HG03159 (cell line): Measurements from ENCODE around the gene GLDC.

Experiments used
- ATAC-seq: cut with Tn5 transposase; IDR thresholded peaks from one replicate; pipeline ENCODE4 v1.9.1; 2021; ENCODE audit warnings: mild to moderate bottlenecking, moderate library complexity; ENCODE audit not compliant: unreplicated experiment

The GLDC gene

DNA sequence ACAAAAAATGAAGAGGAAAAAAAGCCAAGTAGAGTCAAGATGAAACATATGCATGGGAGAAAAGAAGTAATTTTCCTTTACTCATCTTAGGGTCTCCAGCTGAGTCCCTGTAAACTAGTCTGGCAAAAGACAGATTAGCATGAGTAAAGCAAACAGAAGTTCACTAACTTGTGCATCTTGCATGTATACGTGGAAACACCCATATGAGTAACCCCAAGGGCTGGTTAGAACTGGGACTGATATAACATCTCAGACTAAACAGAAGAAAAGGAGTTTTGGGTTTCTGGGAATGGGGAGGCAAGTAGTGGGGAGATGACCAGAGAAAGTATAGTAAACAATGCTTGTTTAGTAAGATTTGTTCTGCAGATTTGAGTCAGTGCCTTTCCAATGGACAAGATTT lies 20.1 kb upstream of the GLDC start:
- ATAC-seq, result no peak

DNA sequence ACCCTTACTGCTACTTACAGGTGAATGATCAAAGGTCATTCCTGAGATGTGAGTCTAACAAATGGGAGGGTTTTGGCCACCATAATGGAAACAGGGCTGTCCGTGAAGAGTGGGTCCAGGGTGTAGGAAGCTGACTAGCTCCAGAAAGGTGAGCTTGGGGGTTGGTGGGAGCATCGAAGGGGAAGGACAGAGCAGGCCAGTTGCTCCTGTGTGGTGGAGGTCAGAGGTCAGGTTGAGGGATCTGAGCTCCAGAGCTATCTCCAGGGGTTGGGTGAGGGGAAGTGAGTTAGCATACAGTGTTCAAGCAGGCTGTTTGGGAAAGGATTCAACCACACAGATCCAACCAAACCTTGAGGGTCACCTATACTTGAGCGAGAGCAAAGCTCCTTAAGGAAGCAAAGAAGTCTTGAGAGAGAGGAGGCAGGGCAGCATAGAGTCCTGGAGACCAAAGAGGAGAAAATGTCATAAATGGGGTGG lies 18.7 kb upstream of the GLDC start:
- no peak for ATAC-seq

DNA sequence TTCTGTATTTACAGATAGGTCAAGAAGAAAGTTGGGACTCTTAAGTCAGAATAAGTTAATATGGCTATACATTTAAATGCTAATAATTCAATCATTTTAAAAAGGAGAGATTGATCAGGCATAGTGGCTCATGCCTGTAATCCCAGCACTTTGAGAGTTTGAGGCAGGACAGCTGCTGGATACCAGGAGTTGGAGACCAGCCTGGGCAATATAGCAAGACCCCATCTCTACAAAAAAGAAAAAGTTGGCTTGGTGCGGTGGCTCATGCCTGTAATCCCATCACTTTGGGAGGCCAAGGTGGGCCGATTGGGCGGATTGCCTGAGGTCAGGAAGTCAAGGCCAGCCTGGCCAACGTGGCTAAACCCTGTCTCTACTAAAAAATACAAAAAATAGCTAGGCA lies 15.0 kb upstream of the GLDC start:
- no peak for ATAC-seq

DNA sequence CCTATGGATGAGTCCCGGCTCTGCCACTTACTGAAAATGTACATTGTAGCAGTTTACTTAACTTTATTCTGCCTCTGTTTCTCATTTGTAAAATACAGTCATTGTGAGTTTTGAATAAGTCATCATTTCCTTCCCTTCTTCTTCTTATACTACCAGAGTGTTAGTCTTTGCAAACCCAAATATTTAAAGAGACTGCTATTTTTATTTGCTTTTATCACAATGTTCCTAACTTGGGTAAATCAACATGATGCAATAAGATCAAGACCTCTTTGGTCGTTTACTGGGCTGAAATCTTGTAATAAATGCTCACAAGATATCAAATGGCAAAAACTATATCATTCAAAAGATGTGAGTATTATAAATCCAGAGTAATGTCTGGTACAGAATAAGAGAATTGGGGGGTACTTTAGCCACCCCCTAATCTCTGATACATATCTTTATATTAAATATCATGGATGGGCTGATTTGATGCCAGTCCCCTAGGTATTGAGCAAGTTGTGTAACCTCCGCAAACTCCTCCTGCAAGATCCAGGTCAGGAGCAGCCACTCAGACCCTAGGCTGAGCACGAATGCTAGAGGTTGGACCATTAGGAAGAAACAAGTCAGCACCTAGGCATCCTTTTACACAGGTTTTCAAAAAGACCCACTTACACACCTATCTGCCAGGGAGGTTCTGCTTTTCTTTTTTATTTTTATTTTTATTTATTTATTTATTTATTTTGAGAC lies 13.3 kb upstream of the GLDC start:
- ATAC-seq, result no peak

DNA sequence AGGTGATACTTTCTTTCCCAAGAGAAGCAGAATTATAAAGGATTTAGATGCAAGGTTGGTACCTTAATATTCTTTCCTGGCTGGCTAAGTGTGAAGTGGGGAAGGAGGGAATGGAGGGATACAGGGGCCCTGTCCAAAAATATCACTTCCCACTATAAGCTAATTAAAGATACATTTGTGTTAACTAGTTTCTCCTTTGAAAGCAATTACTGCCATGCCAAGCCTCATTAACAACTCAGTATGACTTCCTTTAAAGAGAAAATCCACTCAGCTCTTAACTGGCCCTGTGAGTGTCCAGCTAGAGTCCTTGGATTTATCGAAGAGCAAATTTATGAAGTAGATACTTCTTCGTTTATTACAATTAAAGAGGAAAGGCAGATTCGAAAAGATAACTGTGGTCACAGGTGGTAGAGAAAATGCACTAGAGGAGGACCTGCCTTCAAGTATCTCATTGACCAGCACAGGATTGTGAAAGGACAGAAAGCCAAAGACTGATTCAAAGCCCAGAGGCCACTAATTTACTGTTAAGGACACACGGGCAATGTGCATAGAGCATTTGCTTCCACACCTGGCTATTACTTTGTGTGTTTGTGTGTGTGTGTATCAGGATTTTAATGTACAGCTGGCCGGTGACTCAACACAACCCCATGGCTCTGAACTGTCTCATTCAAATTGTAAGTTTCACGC lies 11.2 kb upstream of the GLDC start:
- ATAC-seq, result no peak

DNA sequence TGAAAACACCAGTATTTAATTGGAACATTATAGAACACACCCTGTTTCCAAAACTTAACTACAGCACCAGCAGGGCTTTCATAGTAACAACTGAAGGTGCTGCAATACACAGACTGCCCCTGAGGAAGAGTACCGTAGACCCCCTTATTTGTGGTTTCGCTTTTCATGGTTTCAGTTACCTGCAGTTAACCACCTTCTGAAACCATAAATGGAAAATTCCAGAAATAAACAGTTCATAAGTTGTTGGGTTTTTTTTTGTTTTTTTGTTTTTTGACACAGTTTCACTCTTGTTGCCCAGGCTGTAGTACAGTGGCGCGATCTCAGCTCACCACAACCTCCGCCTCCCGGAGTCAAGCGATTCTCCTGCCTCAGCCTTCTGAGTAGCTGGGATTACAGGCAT lies 9.5 kb upstream of the GLDC start:
- ATAC-seq, result peak; percentile 88

DNA sequence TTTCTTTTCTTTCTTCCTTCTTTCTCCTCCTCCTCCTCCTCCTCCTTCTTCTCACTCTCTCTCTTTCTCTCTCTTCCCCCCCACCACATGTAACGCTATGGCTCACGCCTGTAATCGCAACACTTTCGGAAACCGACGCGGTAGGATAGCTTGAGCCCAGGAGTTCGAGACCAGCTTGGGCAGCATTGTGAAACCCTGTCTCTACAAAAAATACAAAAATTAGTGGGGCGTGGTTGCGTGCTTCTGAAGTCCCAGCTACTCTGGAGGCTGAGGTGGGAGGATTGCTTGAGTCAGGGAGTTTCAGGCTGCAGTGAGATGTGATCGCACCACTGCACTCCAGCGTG lies 736 bp upstream of the GLDC start:
- peak; percentile 15 for ATAC-seq

DNA sequence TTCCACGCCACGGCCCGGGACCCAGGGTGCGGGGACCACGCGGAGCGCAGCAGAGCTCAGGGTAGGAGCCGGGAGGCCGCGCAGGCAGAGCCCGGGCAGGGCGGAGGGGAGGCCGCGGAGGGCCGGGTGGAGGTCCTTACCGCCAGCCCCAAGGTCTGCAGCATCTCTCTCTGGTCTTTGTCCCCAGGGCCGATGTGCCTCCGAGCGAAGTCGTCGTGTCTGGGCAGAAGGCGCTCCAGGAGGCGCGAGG lies 499 bp downstream of the GLDC start:
- ATAC-seq, result peak; percentile 37

DNA sequence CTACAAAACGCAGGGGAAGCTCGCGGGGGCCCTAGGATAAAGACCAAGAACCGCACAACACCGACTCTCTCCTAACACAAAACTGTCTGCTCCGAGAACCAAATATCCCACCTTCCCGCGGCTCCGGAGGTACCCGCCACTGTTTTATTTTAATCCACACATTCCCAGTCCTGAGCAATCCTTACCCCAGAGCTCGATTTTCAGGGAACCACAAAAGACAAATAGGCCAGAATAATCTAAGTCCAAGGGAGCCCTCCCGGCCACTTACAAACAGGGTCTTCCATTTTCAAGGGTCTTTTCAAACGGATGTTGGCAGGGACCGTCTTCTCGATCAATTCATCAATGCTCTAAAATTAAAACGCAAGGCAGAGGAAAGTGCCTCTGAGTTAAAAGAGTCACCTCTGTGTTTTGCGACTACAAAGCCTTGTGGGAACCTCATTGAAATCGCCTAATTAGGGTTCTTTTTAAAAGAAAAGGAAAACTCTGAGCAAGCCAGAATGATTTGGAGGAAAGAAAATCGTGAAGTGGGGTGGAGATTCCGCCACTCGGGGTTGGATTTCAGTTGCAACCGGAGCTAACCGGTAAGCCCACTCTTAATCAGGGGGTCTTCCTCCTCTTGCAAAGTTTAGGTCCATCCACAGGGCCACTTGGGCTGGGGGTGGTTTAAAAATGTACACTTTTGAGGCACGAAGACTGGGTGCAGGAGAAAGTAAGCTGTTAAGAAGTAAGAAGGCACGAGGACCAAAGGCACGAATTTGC lies 1.0 kb downstream of the GLDC start:
- ATAC-seq, result no peak

DNA sequence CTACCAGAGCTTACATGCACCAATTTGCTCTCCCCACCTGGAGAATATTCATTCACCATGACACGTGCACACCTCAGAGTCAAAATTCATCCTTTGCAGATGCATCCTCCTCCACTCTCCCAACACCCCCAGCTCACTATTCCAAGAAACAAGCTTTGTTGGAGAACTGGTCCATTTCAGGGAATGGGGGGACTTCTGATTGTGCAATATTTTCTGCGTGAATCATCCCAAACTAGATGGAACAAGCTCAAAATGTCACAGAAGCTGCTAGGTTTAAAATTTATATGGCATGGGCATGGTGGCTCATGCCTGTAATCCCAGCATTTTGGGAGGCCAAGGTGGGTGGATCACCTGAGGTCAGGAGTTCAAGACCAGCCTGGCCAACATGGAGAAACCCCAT lies 3.6 kb downstream of the GLDC start:
- ATAC-seq, result no peak

DNA sequence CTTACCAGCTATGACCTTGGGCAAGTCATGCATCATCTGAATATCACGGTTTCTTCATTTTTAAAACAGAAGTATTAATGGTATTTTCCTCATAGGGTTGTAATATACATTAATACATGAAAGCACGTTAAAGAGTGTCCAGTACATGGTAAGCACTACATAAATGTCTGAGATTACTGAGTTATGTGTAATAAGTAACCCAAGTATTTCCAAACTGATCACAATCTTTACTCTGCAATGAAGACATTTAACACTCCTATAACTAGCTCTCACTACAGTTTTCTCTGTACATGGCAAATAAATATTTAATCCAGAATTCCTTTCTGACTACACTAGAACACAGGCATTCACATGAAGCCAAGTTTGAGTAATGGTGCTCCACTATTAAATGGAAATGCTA lies 4.0 kb downstream of the GLDC start:
- no peak for ATAC-seq

DNA sequence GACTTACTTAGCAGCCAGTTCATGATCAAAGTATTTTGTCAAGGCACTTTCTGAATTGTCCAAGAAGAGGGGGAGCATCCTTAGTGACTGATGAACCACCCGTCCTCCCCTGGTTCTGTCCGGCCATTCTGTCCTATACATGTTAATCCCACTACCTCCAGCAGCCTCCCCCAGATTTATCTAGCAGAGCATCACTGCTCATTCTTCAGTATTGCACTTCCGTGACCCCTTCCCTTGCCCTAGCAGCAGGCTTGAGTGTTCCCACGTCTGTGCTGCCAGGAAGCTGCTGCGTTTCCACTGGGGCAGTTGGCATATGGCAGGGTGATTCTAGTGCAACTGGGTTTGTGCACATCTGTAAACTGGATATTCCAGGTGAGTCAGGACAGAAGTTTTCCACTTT lies 4.5 kb downstream of the GLDC start:
- ATAC-seq, result no peak

DNA sequence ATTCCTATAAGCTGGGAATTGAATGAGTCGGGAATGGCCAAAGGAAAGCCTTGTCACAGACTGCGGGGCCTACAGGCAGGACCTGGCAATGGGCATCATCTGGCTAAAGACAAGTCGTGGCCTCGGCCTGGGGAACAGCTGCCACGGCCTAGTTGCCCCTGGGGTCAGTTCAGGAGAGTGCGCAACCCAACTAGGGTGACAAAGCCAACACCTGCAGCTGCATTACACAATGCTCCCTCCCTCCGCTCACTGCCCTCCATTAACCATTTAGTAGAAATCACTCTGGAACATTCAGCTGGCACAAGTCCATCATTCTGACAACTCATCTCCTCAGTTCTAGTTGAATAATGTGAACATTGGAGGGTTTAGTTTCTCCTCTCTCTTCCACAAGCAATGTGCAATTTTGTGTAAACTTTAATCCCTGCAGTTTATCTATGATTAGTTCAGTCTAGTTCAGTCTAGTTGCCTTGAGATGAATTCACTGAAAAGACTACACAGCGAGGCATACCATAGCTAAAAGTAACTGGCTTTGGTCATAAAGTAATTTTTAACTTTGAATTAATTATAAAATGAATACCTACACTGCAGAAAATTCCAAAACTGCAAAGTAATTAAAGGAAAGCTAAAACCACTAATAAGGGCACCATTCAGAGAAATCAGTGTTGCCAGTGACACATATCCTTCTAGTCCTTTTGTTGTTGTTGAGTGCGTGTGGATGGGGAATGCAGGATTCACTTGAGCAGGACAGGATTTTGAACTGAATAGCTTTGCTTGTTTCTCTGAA lies 5.1 kb downstream of the GLDC start:
- ATAC-seq, result no peak

DNA sequence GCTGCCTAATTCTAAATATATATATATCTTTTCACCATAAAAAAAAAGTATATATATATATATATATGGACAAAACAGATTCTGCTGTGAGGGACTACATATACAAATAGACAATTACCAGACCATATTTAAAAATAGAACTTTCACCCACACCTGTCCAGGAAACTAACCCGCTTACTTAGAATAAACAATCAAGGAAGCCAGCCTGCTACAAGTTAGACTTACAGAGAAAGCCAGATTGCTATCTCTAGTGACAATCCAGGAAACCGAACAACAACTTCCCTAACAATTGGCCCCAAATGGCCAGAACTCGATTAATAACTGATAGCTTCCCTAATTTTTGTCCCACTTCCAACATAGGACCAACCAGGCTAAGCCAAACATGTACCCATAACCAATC lies 5.9 kb downstream of the GLDC start:
- no peak for ATAC-seq

DNA sequence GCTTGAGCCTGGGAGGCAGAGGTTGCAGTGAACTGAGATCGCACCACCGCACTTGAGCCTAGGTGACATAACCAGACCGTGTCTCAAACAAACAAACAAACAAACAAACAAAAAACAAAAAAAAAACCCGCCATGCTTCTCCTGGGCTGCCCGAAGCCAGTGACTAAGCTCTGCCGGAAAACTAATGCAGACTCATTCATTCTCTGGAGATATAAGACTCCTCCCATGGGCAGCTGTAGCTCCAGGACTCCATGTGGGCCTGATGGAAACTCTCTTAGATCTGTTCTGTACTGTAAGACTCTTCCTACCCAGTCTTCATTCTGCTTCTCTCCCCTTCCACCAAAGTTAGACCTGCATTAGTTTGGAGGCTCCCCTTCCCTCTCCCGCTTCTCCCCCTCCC lies 11.1 kb downstream of the GLDC start:
- no peak for ATAC-seq

DNA sequence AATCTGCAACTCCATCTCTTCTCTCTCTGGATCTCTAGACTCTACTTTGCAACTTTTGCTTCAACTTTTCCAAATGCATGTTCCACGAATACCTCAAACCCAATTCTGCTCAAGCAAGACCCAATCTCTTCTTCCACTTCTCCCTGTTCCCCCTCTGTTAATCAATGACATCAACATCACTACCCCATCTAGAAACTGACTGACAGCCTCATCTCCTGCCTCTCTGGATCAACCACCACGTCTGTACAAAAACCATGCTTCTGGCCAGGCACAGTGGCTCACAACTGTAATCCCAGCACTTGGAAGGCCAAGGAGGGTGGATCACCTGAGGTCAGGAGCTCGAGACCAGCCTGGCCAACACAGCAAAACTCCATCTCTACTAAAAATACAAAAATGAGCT lies 12.2 kb downstream of the GLDC start:
- no peak for ATAC-seq

DNA sequence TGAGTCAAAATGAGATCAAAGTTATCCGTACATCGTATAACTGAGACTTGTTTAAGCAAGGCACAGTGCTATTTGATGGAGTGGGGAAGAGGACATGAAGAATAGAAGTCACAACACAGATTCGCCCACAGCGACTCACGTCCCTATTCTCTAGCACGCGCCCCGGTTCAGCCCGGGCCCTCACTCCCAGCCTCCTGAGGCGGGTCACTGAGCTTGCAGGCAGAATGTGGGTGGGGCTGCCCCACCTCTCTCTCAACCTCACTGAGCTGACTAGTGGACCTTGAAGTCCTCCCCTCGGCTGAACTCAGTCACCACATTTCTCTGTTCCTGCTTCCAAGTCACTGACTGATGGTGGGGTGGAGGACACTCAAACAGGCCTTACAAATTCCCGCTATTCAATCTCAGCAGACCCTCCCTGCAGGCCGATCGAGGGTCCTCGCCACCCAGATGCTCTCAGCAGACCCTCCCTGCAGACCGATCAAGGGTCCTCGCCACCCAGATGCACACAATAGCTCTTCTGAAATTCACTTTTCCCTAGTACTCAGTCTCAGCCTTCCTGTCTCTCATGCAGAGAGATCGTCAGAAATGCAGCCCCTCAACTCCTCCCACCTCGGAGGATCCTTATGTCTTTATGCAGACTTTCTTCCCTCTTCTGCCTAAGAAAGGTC lies 12.9 kb downstream of the GLDC start:
- ATAC-seq, result peak; percentile 98

DNA sequence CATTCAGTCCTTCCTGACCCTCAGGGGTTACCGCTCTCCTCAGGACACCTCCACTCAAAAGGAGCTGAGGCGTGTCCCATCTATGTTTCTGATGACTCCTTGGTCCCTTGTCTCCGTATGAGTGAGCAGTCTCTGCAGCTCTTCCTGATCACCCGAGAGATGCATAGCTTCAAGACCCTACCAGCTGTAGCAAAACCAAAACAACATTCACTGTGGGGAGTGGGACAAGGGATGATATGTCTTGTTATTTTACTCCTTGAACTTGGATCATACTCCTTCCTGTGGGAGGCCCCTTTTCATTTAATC lies 14.4 kb downstream of the GLDC start:
- ATAC-seq, result no peak

DNA sequence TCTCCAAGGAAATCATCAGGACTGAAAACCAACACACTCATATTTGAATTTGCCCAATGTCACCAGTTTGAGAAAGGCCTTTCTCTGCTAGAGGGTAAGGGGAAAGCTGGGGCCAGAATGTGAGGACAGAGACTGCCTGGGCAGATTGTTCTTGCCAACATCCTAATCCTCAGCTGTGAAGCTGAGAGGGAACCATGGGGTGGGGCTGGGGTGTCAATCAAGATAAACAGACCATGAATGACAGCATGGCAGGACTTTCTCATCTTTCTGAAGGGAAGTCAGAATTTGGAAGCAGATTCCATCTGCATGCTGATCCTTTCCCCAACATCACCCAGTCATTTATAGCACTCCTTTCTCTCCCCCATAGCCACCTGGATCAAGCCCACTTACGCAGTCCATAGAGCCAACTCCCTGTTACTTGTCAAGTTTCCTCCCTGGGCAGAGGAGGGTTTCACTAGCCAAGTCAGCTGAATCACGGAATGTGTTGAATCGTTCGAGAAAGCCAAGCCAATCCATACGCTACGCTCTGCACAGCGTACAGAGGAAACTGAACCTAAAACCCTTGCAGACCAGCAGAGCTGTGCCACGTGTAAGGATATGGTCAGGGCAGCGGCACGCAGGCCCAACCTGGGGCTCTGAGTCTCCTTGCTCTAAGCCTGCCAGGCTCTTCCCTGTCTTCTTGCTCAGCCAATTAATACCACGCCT lies 14.9 kb downstream of the GLDC start:
- ATAC-seq, result no peak

DNA sequence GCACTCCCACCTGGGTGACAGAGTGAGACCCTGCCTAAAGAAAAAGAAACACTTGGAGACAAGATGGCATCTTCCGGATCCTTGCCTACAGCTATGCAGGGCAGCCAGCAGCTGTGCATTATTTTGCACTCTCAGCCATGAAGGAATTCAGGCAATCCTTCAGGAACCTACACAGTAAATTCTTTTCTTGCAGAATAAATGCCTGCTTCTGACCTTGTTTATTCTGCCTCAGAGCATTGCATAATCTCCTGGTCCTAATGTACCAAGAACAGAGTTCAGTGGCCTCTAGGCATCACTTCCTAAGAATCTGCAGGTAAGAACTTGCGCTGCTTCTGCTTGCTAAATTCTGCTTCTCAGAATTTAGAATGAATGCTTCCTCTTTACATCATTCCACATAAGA lies 16.8 kb downstream of the GLDC start:
- ATAC-seq, result no peak

DNA sequence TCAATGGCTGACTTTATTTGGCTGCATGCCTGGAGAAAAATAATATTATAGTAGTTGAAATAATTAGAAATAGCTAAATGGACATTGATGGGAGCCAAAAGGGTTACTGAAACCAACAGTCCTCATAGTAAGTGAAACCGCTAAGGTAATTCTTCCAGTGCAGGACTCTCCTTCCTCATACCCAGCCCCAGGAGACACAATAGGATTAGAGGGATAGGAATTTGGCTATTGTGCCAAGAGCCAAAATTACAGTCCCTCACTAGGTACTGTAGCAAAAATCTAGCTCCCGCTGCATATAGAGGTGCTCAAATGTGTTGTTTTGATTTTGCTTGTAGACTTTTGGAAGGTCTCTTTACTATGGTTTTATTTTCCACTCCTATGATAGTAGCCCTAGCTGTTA lies 20.2 kb downstream of the GLDC start:
- ATAC-seq, result no peak
